GF-D8 (cell line): Measurements from ENCODE around the gene CST5.
"Not testable (repeated sequence)": the region's sequence is repeated elsewhere in the genome, so short reads cannot be mapped to it uniquely, and the experiment has no call there.

Experiments used
- DNase-seq: peaks from one replicate; lab custom pipeline; 2025; lab: John Stamatoyannopoulos, UW

The CST5 gene

DNA sequence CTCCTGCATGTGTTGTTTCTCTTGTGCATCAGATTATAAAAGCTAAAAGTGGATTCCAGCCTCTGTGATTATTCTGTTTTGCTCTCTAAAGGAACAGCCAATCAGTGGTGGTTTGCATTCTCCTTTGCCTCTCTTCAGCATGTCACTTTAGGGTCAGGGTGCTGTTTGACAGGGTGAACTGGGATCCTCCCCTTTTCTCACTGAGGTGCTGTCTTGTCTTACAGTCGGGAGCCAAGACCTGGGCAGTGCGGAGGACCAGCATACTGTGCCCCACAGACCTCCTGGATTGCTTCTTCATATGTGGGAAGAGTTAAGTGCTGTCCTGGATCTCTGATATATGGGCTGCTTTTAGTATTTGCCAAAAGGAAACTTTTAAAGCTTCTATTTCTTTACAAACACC lies 37.9 kb downstream of the CST5 start:
- DNase-seq = no peak

DNA sequence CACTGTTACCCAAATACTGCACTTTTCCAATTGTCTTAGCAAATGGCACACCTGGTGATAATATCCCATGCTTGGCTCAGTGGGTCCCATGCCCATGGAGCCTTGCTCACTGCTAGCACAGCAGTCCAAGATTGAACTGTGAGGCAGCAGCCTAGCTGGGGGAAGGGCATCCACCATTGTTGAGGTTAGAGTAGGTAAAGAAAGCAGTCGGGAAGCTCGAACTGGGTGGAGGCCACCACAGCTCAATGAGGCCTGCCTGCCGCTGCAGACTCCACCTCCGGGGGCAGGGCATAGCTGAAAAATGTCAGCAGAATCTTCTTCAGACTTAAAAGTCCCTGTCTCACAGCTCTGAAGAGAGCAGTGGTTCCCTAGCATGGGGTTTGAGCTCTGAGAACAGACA lies 43.8 kb downstream of the CST5 start:
- no peak for DNase-seq

DNA sequence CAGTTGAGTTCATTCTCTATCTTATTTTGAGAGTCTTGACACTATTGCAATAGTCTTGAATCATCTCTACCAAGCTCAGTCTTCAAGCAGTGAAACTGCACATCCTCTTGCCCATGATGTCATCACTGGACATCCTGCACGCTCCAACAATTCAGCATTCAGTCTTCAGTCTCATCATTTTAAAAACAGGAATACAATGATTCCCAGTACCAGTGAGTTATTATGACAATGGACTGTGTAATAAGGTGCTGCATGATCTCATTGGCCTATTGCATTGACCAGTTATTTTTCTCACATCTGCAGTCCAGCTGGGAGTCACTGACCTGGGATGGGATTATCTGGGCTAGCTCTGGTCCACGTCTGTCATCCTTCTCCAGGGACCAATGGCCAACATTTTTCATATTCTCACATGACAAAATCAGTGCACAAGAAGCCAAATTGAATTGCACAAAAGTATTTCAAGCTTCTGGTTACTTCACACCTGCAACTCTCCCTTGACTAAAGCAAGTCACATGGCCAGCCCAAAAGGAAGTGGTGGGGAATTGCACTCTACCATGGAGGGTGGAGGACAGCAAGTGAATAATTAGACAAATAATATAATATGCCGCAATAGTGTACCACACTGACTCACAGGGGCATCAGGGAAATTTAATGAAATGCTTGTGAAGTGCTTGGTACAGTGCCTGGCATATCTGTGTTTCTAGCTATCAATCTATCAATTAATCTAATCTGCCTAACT lies 46.6 kb downstream of the CST5 start:
- no peak for DNase-seq

DNA sequence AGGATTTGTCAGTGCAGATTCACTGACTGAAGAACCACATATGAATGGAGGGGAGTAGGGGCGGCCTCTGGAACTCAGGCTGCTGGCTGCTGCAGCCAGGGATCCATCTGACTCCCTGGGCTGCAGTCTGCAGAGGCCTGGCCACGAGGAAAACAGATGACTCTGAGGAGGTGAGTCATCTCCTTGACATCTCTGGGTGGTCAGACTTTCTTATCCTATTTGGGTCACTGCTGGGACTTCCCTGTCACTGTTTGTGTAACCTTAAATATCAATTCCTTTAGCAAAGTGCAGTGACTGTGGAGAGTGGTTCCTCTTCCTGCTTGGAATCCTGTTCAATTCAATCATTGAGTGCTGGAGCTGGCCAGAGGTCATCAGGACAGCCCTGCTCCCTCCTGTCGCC lies 47.6 kb downstream of the CST5 start:
- DNase-seq = not testable (repeated sequence)

DNA sequence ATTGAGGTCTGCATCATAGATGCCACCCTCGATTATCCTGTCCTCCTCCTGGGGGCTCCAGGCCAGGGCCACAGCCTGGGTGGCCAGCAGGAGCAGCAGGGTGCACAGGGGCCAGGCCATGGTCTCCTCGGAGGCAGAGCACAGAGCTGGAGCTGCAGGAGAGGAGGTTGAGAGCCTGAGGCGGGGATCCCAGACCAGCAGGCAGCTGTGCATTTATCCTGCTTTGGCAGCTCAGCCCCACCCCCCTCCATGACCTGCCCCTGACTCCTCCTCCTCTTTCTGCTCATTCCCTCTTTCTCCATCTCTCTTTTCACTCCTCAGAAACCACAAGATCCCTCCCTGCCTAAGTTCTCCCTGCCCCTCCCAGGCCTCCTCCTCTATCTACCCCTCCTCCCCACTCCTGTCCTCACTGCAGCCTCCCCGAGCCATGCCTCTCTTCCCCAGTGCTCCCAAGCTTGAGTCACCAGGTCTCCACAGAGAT lies 53.0 kb downstream of the CST5 start, which contains the start of gene CST2:
Gene CST2 (minus strand): TSS at position 189 of the 481 bp plus-strand sequence. CDS start 69 bp downstream, at position 120.
- no peak for DNase-seq
